Loucy (cell line): ENCODE data around the gene PDE4D.

Source experiments
- EZH2phosphoT487 ChIP-seq: fragments of 200-600 bp; IDR thresholded peaks from 2 replicates; pipeline ENCODE4 v1.6.1; 2018; ENCODE audit warnings: antibody characterized with exemption, mild to moderate bottlenecking, moderate library complexity, borderline replicate concordance
- TF ChIP-seq, protein P1 (sequence below): fragments of 200-600 bp; sonication (generic); conservative IDR thresholded peaks from 2 replicates; pipeline ENCODE4 v1.5.1; 2014; ENCODE audit warnings: mild to moderate bottlenecking, antibody characterized with exemption, low read length

DNA sequence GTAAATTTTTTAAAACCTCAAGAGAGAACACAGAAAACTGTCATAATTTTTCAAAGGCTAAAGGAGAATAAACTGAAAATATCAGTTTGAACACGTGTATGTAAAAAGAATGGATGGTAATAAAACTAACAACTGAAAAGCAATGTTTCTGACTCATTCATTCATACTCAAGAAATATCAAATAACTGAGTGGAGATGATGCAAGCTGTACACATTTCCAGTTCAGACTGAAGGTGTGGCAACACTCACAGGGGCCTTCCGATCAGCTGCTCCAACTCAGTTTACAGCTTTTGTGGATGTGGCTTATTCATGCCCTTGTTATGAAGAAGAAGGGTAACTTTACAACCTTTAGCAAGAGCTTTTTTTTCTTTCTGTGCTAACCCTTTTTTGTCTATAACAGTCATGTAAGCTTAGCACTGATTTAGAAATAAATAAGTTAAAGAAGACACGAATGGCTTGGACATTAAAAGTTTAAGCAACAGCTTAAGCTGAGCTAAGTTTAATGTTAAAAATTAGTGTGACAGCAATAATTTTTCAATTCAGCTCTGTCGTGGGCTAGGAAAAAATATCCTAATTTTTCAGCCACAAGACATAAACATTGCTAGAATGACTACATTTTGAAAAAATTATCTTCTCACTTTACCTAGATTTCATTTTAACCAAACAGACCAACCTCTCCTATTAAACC, 857.1 kb downstream of the PDE4D start:
- TF ChIP-seq EZH2phosphoT487, result no peak
- TF ChIP-seq, protein P1, sequence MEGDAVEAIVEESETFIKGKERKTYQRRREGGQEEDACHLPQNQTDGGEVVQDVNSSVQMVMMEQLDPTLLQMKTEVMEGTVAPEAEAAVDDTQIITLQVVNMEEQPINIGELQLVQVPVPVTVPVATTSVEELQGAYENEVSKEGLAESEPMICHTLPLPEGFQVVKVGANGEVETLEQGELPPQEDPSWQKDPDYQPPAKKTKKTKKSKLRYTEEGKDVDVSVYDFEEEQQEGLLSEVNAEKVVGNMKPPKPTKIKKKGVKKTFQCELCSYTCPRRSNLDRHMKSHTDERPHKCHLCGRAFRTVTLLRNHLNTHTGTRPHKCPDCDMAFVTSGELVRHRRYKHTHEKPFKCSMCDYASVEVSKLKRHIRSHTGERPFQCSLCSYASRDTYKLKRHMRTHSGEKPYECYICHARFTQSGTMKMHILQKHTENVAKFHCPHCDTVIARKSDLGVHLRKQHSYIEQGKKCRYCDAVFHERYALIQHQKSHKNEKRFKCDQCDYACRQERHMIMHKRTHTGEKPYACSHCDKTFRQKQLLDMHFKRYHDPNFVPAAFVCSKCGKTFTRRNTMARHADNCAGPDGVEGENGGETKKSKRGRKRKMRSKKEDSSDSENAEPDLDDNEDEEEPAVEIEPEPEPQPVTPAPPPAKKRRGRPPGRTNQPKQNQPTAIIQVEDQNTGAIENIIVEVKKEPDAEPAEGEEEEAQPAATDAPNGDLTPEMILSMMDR, result no peak
